Measurements from ENCODE around the gene FASN.

FASN gene

GRCh38 chr17:82090549-82091263, 7.3 kb downstream of the FASN start:
- H3K4me3 ChIP-seq (ENCODE audit: low read length), result no peak overlapping the region
- H3K79me2 ChIP-seq (ENCODE audit: low read length), result peaks cover 39% of the 10 kb centered on the region
- no peak for DNase-seq
- peaks cover 10% of the 10 kb centered on the region; the same call in 1 of the 2 replicates for H3K36me3 ChIP-seq (replicated peaks; ENCODE audit: insufficient read depth, low read length)
- H3K27ac ChIP-seq (ENCODE audit: low read length), result no peak overlapping the region
- H3K9ac ChIP-seq (ENCODE audit: low read length), result no peak overlapping the region
- no peaks in the 10 kb centered on the region for H3F3A ChIP-seq (ENCODE audit: insufficient read depth, low read length)
- H3K27me3 ChIP-seq (replicated peaks; ENCODE audit: insufficient read depth, low read length), result no peaks in the 10 kb centered on the region
- H3K9me3 ChIP-seq (replicated peaks; ENCODE audit: insufficient read depth, low read length), result no peaks in the 10 kb centered on the region
- H3K4me2 ChIP-seq (ENCODE audit: low read depth, low read length), result no peak overlapping the region
- TF ChIP-seq, protein P1, sequence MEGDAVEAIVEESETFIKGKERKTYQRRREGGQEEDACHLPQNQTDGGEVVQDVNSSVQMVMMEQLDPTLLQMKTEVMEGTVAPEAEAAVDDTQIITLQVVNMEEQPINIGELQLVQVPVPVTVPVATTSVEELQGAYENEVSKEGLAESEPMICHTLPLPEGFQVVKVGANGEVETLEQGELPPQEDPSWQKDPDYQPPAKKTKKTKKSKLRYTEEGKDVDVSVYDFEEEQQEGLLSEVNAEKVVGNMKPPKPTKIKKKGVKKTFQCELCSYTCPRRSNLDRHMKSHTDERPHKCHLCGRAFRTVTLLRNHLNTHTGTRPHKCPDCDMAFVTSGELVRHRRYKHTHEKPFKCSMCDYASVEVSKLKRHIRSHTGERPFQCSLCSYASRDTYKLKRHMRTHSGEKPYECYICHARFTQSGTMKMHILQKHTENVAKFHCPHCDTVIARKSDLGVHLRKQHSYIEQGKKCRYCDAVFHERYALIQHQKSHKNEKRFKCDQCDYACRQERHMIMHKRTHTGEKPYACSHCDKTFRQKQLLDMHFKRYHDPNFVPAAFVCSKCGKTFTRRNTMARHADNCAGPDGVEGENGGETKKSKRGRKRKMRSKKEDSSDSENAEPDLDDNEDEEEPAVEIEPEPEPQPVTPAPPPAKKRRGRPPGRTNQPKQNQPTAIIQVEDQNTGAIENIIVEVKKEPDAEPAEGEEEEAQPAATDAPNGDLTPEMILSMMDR (IDR thresholded peaks at IDR 0.05; ENCODE audit: low read length), result no peak
- TF ChIP-seq EZH2phosphoT487 (IDR thresholded peaks at IDR 0.05; ENCODE audit: low read length) (no peak), EZH2 (optimal IDR thresholded peaks at IDR 0.05; ENCODE audit: low read depth, low read length) (no peak)
- H4K20me1 ChIP-seq (ENCODE audit: insufficient read depth, low read length), result no peaks in the 10 kb centered on the region
- H3K4me1 ChIP-seq (ENCODE audit: low read length), result no peaks in the 10 kb centered on the region; the same call in 1 of the 2 replicates
- H2AFZ ChIP-seq (ENCODE audit: low read length), result no peak overlapping the region
- H3K9me2 ChIP-seq (replicated peaks; ENCODE audit: insufficient read depth, low read length), result no peaks in the 10 kb centered on the region

DNA sequence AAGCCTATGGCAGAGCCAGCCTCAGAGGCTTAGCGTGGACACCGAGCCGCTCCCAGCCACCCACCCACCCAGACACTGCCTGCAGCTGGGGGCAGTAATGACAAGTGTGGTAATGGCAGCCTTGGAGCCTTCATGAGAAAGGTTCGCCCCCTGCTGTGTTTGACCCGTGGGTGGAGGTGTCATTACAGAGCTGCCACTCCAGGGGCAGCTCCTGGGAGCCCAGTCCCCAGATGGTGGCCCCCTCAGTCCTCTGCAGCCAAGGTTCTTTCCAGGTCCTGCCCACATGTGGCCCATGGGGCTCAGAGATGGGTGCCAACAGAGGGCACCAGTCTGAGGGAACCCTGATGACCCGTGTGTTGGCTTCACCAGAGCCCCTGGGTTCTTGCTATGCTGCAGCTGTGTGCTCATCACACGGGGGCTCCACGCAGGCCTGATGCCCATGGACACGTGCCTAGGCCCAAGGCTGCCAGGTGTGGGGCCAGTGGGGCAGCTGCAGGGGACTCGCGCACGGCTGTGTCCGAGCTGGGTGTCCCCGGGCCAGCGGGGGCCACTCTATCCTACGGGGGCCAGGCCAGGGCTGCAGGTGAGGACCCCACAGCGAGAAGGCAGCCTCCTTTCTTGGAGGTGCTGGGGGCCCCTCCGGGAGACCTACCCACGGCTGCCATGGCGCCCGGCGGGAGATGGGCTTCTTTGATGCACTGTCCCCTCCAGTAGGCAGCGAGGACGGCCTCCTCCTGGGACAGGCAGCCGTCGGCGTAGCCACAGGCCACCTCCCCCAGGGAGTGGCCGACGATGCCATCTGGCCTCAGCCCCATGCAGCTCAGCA, 8.1 kb downstream of the FASN start:
- no peak for DNase-seq
- Histone ChIP-seq H4K20me1 (ENCODE audit: insufficient read depth, low read length) (no peaks in the 10 kb centered on the region), H3K79me2 (ENCODE audit: low read length) (peaks cover 32% of the 10 kb centered on the region)

GRCh38 chr17:82088838-82089722, 9.0 kb downstream of the FASN start:
- H3K9me2 ChIP-seq (replicated peaks; ENCODE audit: insufficient read depth, low read length), result no peaks in the 10 kb centered on the region
- peaks cover 28% of the 10 kb centered on the region for H3K79me2 ChIP-seq (ENCODE audit: low read length)
- H3K27me3 ChIP-seq (replicated peaks; ENCODE audit: insufficient read depth, low read length), result no peaks in the 10 kb centered on the region
- H3K9me3 ChIP-seq (replicated peaks; ENCODE audit: insufficient read depth, low read length), result no peaks in the 10 kb centered on the region
- no peak overlapping the region for H3K4me2 ChIP-seq (ENCODE audit: low read depth, low read length)
- H3F3A ChIP-seq (ENCODE audit: insufficient read depth, low read length), result no peaks in the 10 kb centered on the region
- H3K4me1 ChIP-seq (ENCODE audit: low read length), result no peaks in the 10 kb centered on the region
- TF ChIP-seq, protein P1 (IDR thresholded peaks at IDR 0.05; ENCODE audit: low read length), result no peak
- TF ChIP-seq EZH2 (optimal IDR thresholded peaks at IDR 0.05; ENCODE audit: low read depth, low read length) (no peak), EZH2phosphoT487 (IDR thresholded peaks at IDR 0.05; ENCODE audit: low read length) (no peak)
- H3K27ac ChIP-seq (ENCODE audit: low read length), result no peak overlapping the region
- peaks cover 12% of the 10 kb centered on the region for H3K36me3 ChIP-seq (replicated peaks; ENCODE audit: insufficient read depth, low read length)
- no peaks in the 10 kb centered on the region for H4K20me1 ChIP-seq (ENCODE audit: insufficient read depth, low read length)
- no peak overlapping the region for H3K4me3 ChIP-seq (ENCODE audit: low read length)
- no peak for DNase-seq
- no peak overlapping the region for H2AFZ ChIP-seq (ENCODE audit: low read length)
- H3K9ac ChIP-seq (ENCODE audit: low read length), result no peak overlapping the region

More for the DNA sequence above, 8.1 kb downstream of the FASN start:
- Histone ChIP-seq H3K9me2 (replicated peaks; ENCODE audit: insufficient read depth, low read length) (no peaks in the 10 kb centered on the region), H3K9ac (ENCODE audit: low read length) (no peak overlapping the region), H3K36me3 (replicated peaks; ENCODE audit: insufficient read depth, low read length) (peaks cover 10% of the 10 kb centered on the region; the same call in 1 of the 2 replicates), H2AFZ (ENCODE audit: low read length) (no peak overlapping the region), H3K4me3 (ENCODE audit: low read length) (no peak overlapping the region), H3F3A (ENCODE audit: insufficient read depth, low read length) (no peaks in the 10 kb centered on the region), H3K9me3 (replicated peaks; ENCODE audit: insufficient read depth, low read length) (no peaks in the 10 kb centered on the region), H3K4me2 (ENCODE audit: low read depth, low read length) (no peak overlapping the region), H3K27ac (ENCODE audit: low read length) (no peak overlapping the region), H3K4me1 (ENCODE audit: low read length) (no peaks in the 10 kb centered on the region), H3K27me3 (replicated peaks; ENCODE audit: insufficient read depth, low read length) (no peaks in the 10 kb centered on the region)
- TF ChIP-seq, protein P1 (IDR thresholded peaks at IDR 0.05; ENCODE audit: low read length), result no peak
- TF ChIP-seq EZH2phosphoT487 (IDR thresholded peaks at IDR 0.05; ENCODE audit: low read length), result no peak
- TF ChIP-seq EZH2 (optimal IDR thresholded peaks at IDR 0.05; ENCODE audit: low read depth, low read length), result no peak

Measured in MM.1S (cell line).